Smooth muscle cell (in vitro differentiated cells): ENCODE results near the gene FA2H. TPM values are rescaled to one million over a fixed set of nuclear protein-coding genes. Genes with fewer than 3 reads are reported as not detected.

ENCODE experiments used
- DNase-seq: peaks from one replicate; lab custom pipeline; 2025; ENCODE audit not compliant: unreplicated experiment; lab: John Stamatoyannopoulos, UW
- H2AFZ ChIP-seq: fragments of 200-600 bp; sonication (generic); 2 replicates; pipeline ENCODE4 v1.6.0; 2016; ENCODE audit warnings: antibody characterized with exemption, low read depth, mild to moderate bottlenecking
- H3F3A ChIP-seq: fragments of 200-600 bp; sonication (generic); 2 replicates; pipeline ENCODE4 v1.6.0; 2017; ENCODE audit warnings: antibody characterized with exemption, low read depth
- H3K27ac ChIP-seq: fragments of 200-600 bp; sonication (generic); 2 replicates; pipeline ENCODE4 v1.5.1; 2016; ENCODE audit warnings: low read depth, mild to moderate bottlenecking
- H3K27me3 ChIP-seq: fragments of 200-600 bp; sonication (generic); 2 replicates; pipeline ENCODE4 v1.6.1; 2016; ENCODE audit warnings: low read depth, mild to moderate bottlenecking
- H3K36me3 ChIP-seq: fragments of 200-600 bp; sonication (generic); 2 replicates; pipeline ENCODE4 v1.5.1; 2016; ENCODE audit warnings: low read depth
- H3K4me1 ChIP-seq: fragments of 200-600 bp; sonication (generic); 2 replicates; pipeline ENCODE4 v1.5.1; 2016; ENCODE audit warnings: low read depth
- H3K4me2 ChIP-seq: fragments of 200-600 bp; sonication (generic); 2 replicates; pipeline ENCODE4 v1.6.0; 2016; ENCODE audit warnings: mild to moderate bottlenecking
- H3K4me3 ChIP-seq: fragments of 200-600 bp; sonication (generic); 2 replicates; pipeline ENCODE4 v1.5.1; 2016; ENCODE audit warnings: mild to moderate bottlenecking
- H3K79me2 ChIP-seq: fragments of 200-600 bp; sonication (generic); 2 replicates; pipeline ENCODE4 v1.6.0; 2016; ENCODE audit warnings: low read depth, mild to moderate bottlenecking
- H3K9ac ChIP-seq: fragments of 200-600 bp; sonication (generic); 2 replicates; pipeline ENCODE4 v1.6.0; 2016; ENCODE audit warnings: low read depth
- H3K9me3 ChIP-seq: fragments of 200-600 bp; sonication (generic); replicated peaks from 2 replicates; pipeline ENCODE4 v1.5.1; 2016; ENCODE audit warnings: low read depth
- H4K20me1 ChIP-seq: fragments of 200-600 bp; sonication (generic); 2 replicates; pipeline ENCODE4 v1.6.0; 2016; ENCODE audit warnings: low read depth
- WGBS: methylation state at CpG from one replicate; pipeline ENCODE4 v1.1.7; 2016; ENCODE audit warnings: low lambda C conversion rate; 5-methylcytosine and 5-hydroxymethylcytosine counted together
- polyA plus RNA-seq: library from polyadenylated mRNA; unstranded; fragments of >200 nt; fragmentation: Nextera tagmentation; extraction: Ambion mirVana; gene quantifications from 2 replicates; pipeline ENCODE4 v1.2.1, GENCODE V29; 2016
- total RNA-seq: library from RNA; depleted of rRNA; stranded (reverse); fragments of >200 nt; gene quantifications from 2 replicates; pipeline ENCODE4 v1.2.3, GENCODE V29; 2014
- TF ChIP-seq, protein P1 (sequence below): fragments of 200-600 bp; sonication (generic); IDR thresholded peaks from 2 replicates; pipeline ENCODE4 v1.5.1; 2017; ENCODE audit warnings: borderline replicate concordance, mild to moderate bottlenecking, antibody characterized with exemption; ENCODE audit not compliant: insufficient read depth, poor library complexity, severe bottlenecking

FA2H gene
- total and polyA plus RNA-seq, 2 experiments from 2014 or later, result not detected

DNA sequence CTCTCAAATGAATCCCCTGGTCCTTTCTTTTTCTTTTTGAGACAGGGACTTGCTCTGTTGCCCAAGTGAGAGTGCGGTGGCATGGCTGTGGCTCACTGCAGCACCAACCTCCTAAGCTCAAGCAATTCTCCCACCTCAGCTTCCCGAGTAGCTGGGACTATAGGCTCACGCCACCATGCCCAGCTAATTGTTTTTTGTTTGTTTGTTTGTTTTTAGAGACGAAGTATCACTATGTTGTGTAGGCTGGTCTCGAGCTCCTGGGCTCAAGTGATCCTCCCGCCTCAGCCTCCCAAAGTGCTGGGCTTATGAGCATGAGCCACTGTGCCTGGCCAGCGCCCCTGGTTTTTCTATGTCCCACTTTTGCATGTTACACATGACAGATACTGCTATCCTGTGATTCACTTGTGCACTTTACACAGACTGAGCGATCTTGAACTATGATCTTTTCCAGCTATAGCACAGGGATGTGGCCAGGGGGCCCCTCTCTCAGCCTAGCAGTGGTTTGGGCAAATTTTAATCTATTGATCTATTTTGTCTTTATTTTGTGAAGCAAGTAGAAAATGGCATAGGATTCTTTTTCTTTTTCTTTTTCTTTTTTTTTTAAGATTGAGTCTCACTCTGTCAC lies 42.7 kb downstream of the FA2H start:
- H3K4me1 ChIP-seq, result peaks cover 11% of the 10 kb centered on the region
- no peaks in the 10 kb centered on the region for H3K36me3 ChIP-seq
- no peaks in the 10 kb centered on the region for H3K9me3 ChIP-seq
- H4K20me1 ChIP-seq, result no peaks in the 10 kb centered on the region
- TF ChIP-seq, protein P1, sequence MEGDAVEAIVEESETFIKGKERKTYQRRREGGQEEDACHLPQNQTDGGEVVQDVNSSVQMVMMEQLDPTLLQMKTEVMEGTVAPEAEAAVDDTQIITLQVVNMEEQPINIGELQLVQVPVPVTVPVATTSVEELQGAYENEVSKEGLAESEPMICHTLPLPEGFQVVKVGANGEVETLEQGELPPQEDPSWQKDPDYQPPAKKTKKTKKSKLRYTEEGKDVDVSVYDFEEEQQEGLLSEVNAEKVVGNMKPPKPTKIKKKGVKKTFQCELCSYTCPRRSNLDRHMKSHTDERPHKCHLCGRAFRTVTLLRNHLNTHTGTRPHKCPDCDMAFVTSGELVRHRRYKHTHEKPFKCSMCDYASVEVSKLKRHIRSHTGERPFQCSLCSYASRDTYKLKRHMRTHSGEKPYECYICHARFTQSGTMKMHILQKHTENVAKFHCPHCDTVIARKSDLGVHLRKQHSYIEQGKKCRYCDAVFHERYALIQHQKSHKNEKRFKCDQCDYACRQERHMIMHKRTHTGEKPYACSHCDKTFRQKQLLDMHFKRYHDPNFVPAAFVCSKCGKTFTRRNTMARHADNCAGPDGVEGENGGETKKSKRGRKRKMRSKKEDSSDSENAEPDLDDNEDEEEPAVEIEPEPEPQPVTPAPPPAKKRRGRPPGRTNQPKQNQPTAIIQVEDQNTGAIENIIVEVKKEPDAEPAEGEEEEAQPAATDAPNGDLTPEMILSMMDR, result no peak
- H3K27ac ChIP-seq, result no peak overlapping the region
- H3K9ac ChIP-seq, result no peak overlapping the region
- no peak overlapping the region for H3K4me3 ChIP-seq
- H3F3A ChIP-seq, result no peaks in the 10 kb centered on the region
- no peaks in the 10 kb centered on the region for H3K27me3 ChIP-seq
- 91% methylated on average over 8 of the region's 8 CpGs for WGBS
- no peak overlapping the region for H3K4me2 ChIP-seq
- H2AFZ ChIP-seq, result no peak overlapping the region
- no peaks in the 10 kb centered on the region for H3K79me2 ChIP-seq
- DNase-seq, result no peak

GRCh38 chr16:74729783-74730683 lies 44.6 kb downstream of the FA2H start:
- H2AFZ ChIP-seq, result no peak overlapping the region
- no peak for DNase-seq
- TF ChIP-seq, protein P1, result no peak
- no peaks in the 10 kb centered on the region for H3K36me3 ChIP-seq
- H3K4me3 ChIP-seq, result no peak overlapping the region
- H3K4me2 ChIP-seq, result no peak overlapping the region
- WGBS, result 80% methylated on average over 11 of the region's 11 CpGs
- no peaks in the 10 kb centered on the region for H3K27me3 ChIP-seq
- no peaks in the 10 kb centered on the region for H4K20me1 ChIP-seq
- H3K9me3 ChIP-seq, result no peaks in the 10 kb centered on the region
- H3K79me2 ChIP-seq, result no peaks in the 10 kb centered on the region
- H3K4me1 ChIP-seq, result peaks cover 11% of the 10 kb centered on the region
- H3K27ac ChIP-seq, result no peak overlapping the region
- no peak overlapping the region for H3K9ac ChIP-seq
- no peaks in the 10 kb centered on the region for H3F3A ChIP-seq

- no peak overlapping the region for H3K4me3 ChIP-seq
- H3K4me1 ChIP-seq, result no peaks in the 10 kb centered on the region
- H3K9ac ChIP-seq, result no peak overlapping the region
- H3K4me2 ChIP-seq, result no peak overlapping the region
- H3F3A ChIP-seq, result no peaks in the 10 kb centered on the region
- H3K79me2 ChIP-seq, result no peaks in the 10 kb centered on the region
- DNase-seq, result no peak
- no peak overlapping the region for H2AFZ ChIP-seq
- H3K27me3 ChIP-seq, result no peaks in the 10 kb centered on the region
- H3K9me3 ChIP-seq, result no peaks in the 10 kb centered on the region
- 95% methylated on average over 4 of the region's 4 CpGs for whole genome bisulfite sequencing
- TF ChIP-seq, protein P1, result no peak
- no peak overlapping the region for H3K27ac ChIP-seq
- no peaks in the 10 kb centered on the region for H3K36me3 ChIP-seq
- no peaks in the 10 kb centered on the region for H4K20me1 ChIP-seq
Observed at GRCh38 chr16:74727903-74728302, 46.7 kb downstream of the FA2H start.
